Measurements from ENCODE around the gene EIF2A. TPM values are rescaled to one million over a fixed set of nuclear protein-coding genes. Genes with fewer than 3 reads are reported as not detected.

The EIF2A gene
- total and polyA plus RNA-seq, 9 of the 15 experiments (the other 6 are each of a cell fraction or from before 2014, with no cell fraction given), result 106 to 192 (median 168) TPM

- TF ChIP-seq DIDO1 (tag; IDR thresholded peaks at IDR 0.05; ENCODE audit: low read depth) (no peak), ZNF280B (CRISPR knock-in tag; IDR thresholded peaks at IDR 0.05) (no peak), ARID1B (IDR thresholded peaks at IDR 0.05) (peak; percentile 82), PATZ1 (CRISPR knock-in tag; IDR thresholded peaks at IDR 0.05; ENCODE audit: borderline replicate concordance) (no peak), HMGN3 (IDR thresholded peaks at IDR 0.05; ENCODE audit: borderline replicate concordance, extremely low read depth, insufficient read length, low read depth, low read length) (no peak), ELK3 (CRISPR knock-in tag; IDR thresholded peaks at IDR 0.05) (no peak), ELF4 (CRISPR knock-in tag; IDR thresholded peaks at IDR 0.05) (no peak), ZNF77 (CRISPR knock-in tag; IDR thresholded peaks at IDR 0.05) (no peak), BMI1 (IDR thresholded peaks at IDR 0.05; ENCODE audit: low read length) (no peak), TAF7 (tag; IDR thresholded peaks at IDR 0.05) (no peak), ZEB2 (IDR thresholded peaks at IDR 0.05) (no peak), ZNF764 (CRISPR knock-in tag; IDR thresholded peaks at IDR 0.05; ENCODE audit: low read depth) (no peak), ZFP1 (CRISPR knock-in tag; IDR thresholded peaks at IDR 0.05) (no peak), ZNF140 (CRISPR knock-in tag; IDR thresholded peaks at IDR 0.05) (no peak), SLC30A9 (CRISPR knock-in tag; IDR thresholded peaks at IDR 0.05) (no peak), NFIX (CRISPR knock-in tag; IDR thresholded peaks at IDR 0.05; ENCODE audit: low read depth) (no peak), NR0B1 (IDR thresholded peaks at IDR 0.05; ENCODE audit: partially characterized antibody) (no peak), CREB1 (IDR thresholded peaks at IDR 0.05) (no peak), CREB1 (CRISPR knock-in tag; IDR thresholded peaks at IDR 0.05) (no peak), ZFP30 (CRISPR knock-in tag; IDR thresholded peaks at IDR 0.05; ENCODE audit: borderline replicate concordance) (no peak), MAFK (IDR thresholded peaks at IDR 0.05; ENCODE audit: low read length) (peak; percentile 52; the same call in 1 of the 2 replicates)
These were observed 85.1 kb downstream of the EIF2A start (continued) for GRCh38 chr3:150631515-150632221.
